Suprapubic skin (tissue), 4 donors: ENCODE results near the gene WWC2.

Source experiments
- POLR2A ChIP-seq, 2 donors: fragments of 450-650 bp; IDR thresholded peaks; one replicate each; pipeline ENCODE4 v1.6.1; 2017; ENCODE audit warnings: antibody characterized with exemption in 2 of 2, mild to moderate bottlenecking in 2 of 2, moderate library complexity in 2 of 2
- POLR2AphosphoS5 ChIP-seq, 3 donors: sonication (generic); formaldehyde crosslinking; IDR thresholded peaks; one replicate each; pipeline ENCODE4 v1.6.1; 2017; ENCODE audit warnings: antibody characterized with exemption in 3 of 3
- TF ChIP-seq, protein P1 (sequence below), 2 donors: fragments of 200-600 bp in 1 of 2; fragments of 450-650 bp in 1 of 2; sonication (generic) in 1 of 2; IDR thresholded peaks; one replicate each; pipeline ENCODE4 v1.5.1; 2016 to 2019; ENCODE audit warnings: antibody characterized with exemption in 2 of 2, mild to moderate bottlenecking in 1 of 2, moderate library complexity in 1 of 2

DNA sequence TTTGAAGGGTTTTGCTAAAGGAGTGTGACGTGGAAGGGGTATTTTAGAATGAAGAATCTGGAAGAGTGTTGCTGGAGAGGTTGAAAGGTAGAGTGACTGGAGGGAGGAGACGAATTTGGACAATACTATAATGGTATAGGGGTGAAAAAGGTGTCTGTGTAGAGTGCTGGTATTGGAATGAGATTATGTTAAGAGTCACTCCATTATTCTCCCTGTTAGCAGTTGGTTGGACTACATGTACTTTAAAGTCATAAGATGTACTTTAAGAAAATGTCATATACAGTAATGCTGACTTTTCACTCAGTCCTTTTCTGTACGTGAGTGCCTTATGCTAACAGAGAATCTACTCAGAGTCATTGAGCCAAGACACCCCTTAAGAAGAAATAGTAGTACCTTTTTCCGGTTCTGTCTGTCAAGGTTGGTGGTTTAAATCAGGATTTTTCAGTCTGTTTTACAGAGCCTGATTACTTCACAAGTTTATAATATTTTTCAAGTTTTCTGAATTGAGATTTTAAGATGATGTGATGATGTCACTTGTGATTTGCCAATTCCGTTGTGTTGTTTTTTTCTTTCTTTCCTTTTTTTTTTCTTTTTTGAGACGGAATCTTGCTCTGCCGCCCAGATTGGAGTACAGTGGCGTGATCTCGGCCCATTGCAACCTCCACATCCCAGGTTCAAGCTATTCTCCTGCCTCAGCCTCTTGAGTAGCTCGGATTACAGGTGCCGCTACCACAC lies 56.6 kb downstream of the WWC2 start:
- TF ChIP-seq, protein P1, sequence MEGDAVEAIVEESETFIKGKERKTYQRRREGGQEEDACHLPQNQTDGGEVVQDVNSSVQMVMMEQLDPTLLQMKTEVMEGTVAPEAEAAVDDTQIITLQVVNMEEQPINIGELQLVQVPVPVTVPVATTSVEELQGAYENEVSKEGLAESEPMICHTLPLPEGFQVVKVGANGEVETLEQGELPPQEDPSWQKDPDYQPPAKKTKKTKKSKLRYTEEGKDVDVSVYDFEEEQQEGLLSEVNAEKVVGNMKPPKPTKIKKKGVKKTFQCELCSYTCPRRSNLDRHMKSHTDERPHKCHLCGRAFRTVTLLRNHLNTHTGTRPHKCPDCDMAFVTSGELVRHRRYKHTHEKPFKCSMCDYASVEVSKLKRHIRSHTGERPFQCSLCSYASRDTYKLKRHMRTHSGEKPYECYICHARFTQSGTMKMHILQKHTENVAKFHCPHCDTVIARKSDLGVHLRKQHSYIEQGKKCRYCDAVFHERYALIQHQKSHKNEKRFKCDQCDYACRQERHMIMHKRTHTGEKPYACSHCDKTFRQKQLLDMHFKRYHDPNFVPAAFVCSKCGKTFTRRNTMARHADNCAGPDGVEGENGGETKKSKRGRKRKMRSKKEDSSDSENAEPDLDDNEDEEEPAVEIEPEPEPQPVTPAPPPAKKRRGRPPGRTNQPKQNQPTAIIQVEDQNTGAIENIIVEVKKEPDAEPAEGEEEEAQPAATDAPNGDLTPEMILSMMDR (IDR thresholded peaks at IDR 0.05) = no peak
- TF ChIP-seq POLR2A (IDR thresholded peaks at IDR 0.05) = no peak
- TF ChIP-seq POLR2AphosphoS5 (IDR thresholded peaks at IDR 0.05) = no peak
